ENCODE results near the gene ANKUB1. TPM values are rescaled to one million over a fixed set of nuclear protein-coding genes. Genes with fewer than 3 reads are reported as not detected.
A peak's percentile ranks its signal among the peaks of the same experiment; 100 is the strongest.

Gene ANKUB1
- total and polyA plus RNA-seq, 3 donors from 2014 or later: 0.56 to 3.3 (median 2.5) TPM

DNA sequence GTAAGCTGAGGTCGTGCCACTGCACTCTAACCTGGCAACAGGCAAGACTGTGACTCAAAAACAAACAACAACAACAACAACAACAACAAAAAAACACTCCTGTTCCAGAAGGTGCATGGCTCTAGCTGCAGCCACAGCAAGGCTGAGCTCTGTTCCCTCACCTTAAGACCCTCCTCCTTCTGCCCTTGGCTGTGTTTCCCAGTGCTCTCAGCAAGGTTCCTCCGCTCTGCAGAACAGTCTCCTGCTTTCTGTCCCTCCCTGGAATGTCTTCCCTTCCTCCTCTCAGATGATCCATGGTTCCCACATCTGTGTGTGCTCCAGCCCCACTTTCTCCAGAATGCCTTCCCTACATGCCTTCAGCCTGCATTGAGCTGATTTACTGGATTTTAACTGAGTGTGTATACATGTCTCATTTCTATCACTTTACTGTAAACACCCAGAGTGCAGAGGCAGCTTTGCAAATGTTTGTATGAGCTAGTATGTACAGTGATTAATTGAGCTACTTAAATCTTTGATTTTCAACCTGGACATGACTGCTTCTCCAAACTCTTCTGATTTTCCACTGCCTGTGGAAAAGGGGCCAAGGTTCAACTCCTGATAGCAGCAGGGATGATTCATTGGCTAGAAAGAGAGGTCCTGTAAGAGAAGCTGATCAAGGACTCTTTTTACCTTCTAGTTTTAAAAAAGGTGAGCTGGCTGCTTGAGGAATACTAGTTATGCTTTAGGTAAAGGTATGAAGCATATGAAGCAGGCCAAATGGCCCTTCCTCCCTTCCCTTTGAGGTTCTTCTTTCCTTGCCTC is 14.7 kb downstream of the ANKUB1 start:
- TF ChIP-seq, protein P1, sequence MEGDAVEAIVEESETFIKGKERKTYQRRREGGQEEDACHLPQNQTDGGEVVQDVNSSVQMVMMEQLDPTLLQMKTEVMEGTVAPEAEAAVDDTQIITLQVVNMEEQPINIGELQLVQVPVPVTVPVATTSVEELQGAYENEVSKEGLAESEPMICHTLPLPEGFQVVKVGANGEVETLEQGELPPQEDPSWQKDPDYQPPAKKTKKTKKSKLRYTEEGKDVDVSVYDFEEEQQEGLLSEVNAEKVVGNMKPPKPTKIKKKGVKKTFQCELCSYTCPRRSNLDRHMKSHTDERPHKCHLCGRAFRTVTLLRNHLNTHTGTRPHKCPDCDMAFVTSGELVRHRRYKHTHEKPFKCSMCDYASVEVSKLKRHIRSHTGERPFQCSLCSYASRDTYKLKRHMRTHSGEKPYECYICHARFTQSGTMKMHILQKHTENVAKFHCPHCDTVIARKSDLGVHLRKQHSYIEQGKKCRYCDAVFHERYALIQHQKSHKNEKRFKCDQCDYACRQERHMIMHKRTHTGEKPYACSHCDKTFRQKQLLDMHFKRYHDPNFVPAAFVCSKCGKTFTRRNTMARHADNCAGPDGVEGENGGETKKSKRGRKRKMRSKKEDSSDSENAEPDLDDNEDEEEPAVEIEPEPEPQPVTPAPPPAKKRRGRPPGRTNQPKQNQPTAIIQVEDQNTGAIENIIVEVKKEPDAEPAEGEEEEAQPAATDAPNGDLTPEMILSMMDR (IDR thresholded peaks at IDR 0.05): no peak
- TF ChIP-seq POLR2A (IDR thresholded peaks at IDR 0.05): no peak
- H3K4me1 ChIP-seq: no peaks in the 10 kb centered on the region
- no peaks in the 10 kb centered on the region for H3K36me3 ChIP-seq (ENCODE audit: low read depth, missing control alignments)
- no peak overlapping the region for H3K27ac ChIP-seq
- H3K4me3 ChIP-seq: no peak overlapping the region
- no peaks in the 10 kb centered on the region for H3K9me3 ChIP-seq
- intact Hi-C loops (cut with DNase I; ENCODE audit: low total_unique reads): no loop called here
- WGBS, 2 donors: 82 to 83% methylated on average over 1 to 2 of the region's 2 CpGs
- no peak for DNase-seq
- H3K27me3 ChIP-seq: no peaks in the 10 kb centered on the region

- Histone ChIP-seq H3K4me3 (no peak overlapping the region), H3K4me1 (no peaks in the 10 kb centered on the region), H3K27me3 (no peaks in the 10 kb centered on the region), H3K27ac (no peak overlapping the region), H3K9me3 (no peaks in the 10 kb centered on the region), H3K36me3 (ENCODE audit: low read depth, missing control alignments) (no peaks in the 10 kb centered on the region)
- DNase-seq: no peak
- 50 to 67% methylated on average over 1 of the region's 1 CpG for WGBS, 2 donors
- intact Hi-C loops (cut with DNase I; ENCODE audit: low total_unique reads): no loop called here
- TF ChIP-seq POLR2A (IDR thresholded peaks at IDR 0.05): no peak
- TF ChIP-seq, protein P1 (IDR thresholded peaks at IDR 0.05): no peak
Observed at GRCh38 chr3:149776170-149776569, 16.2 kb downstream of the ANKUB1 start.

DNA sequence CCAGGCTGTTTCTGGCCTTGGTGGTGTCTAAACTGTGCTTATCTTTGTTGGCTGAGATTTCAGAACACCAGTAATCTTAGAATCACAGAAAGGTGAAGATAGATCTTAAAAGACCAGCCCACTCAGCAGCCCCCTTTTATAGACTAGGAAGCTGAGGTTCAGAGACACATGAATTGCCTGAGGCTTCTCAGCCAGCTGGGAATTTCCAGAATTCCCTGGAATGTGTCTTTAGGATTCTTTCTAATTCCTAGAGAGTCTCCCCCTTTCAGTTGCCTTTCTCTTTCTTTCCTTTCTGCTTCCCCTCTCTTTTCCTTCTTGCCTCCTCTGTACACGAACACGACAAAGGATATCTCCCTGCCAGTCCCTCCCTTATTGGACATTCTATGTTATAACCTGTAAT is 19.5 kb downstream of the ANKUB1 start:
- H3K27ac ChIP-seq: no peak overlapping the region
- no peaks in the 10 kb centered on the region for H3K27me3 ChIP-seq
- no peaks in the 10 kb centered on the region for H3K4me1 ChIP-seq
- intact Hi-C loops (cut with DNase I; ENCODE audit: low total_unique reads): no loop called here
- TF ChIP-seq, protein P1 (IDR thresholded peaks at IDR 0.05): no peak
- no peak for TF ChIP-seq POLR2A (IDR thresholded peaks at IDR 0.05)
- 62 to 89% methylated on average over 2 of the region's 2 CpGs for WGBS, 2 donors
- DNase-seq: no peak
- no peaks in the 10 kb centered on the region for H3K9me3 ChIP-seq
- no peaks in the 10 kb centered on the region for H3K36me3 ChIP-seq (ENCODE audit: low read depth, missing control alignments)
- H3K4me3 ChIP-seq: no peak overlapping the region

DNA sequence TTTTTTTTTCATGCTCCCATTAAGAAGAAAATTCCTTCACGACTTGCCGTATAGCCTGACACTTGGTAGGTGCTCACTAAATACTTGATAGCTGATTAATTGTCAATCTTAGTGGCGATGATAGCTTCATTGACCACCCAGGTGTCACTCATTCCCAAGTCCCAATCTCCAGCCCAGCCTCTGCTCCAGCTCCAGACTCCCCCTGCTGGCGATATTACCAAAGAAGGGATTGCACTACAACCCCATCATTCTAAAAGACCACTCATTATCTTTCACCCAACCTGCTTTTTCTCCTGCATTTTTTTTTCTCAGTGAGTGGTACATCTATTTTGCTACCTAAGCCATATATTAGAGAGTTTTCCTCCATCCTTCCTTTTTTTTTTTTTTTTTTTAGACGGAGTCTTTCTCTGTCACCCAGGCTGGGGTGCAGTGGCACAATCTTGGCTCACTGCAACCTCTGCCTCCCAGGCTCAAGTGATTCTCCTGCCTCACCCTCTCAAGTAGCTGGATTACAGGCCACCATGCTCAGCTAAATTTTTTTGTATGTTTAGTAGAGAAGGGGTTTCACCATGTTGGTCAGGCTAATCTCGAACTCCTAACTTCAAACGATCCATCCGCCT is 20.6 kb downstream of the ANKUB1 start:
- WGBS, 2 donors: 60 to 63% methylated on average over 8 of the region's 8 CpGs
- Histone ChIP-seq H3K4me1 (no peaks in the 10 kb centered on the region), H3K9me3 (no peaks in the 10 kb centered on the region), H3K4me3 (no peak overlapping the region), H3K27me3 (no peaks in the 10 kb centered on the region), H3K36me3 (ENCODE audit: low read depth, missing control alignments) (no peaks in the 10 kb centered on the region), H3K27ac (no peak overlapping the region)
- DNase-seq: peak; percentile 72
- TF ChIP-seq, protein P1 (IDR thresholded peaks at IDR 0.05): peak; percentile 31 to 72 (median 38)
- no peak for TF ChIP-seq POLR2A (IDR thresholded peaks at IDR 0.05)
- intact Hi-C loops (cut with DNase I; ENCODE audit: low total_unique reads): no loop called here

Data from testis (tissue), 3 donors.